Upper lobe of left lung (tissue), 6 donors: Measurements from ENCODE around the gene FCAMR. TPM values are rescaled to one million over a fixed set of nuclear protein-coding genes. Genes with fewer than 3 reads are reported as not detected.

Source experiments
- ATAC-seq, 2 donors: fragments of 200-7000 bp; cut with Tn5 transposase; one replicate each; pipeline ENCODE4 v1.9.1; 2022; ENCODE audit warnings: mild to moderate bottlenecking in 2 of 2, moderate library complexity in 2 of 2; ENCODE audit not compliant: low FRiP score in 2 of 2
- DNase-seq, 2 donors: peaks; one replicate each; pipeline ENCODE4 v3.0.0-alpha.2; 2019 to 2020
- H3K27ac ChIP-seq, 4 donors: fragments of 200-600 bp; sonication (generic); one replicate each; pipeline ENCODE4 v1.5.1; 2016 to 2019
- H3K27me3 ChIP-seq, 4 donors: fragments of 200-600 bp; sonication (generic); one replicate each; pipeline ENCODE4 v1.5.1; 2017 to 2019
- H3K36me3 ChIP-seq, 4 donors: fragments of 200-600 bp; sonication (generic); one replicate each; pipeline ENCODE4 v1.5.1; 2016 to 2019
- H3K4me1 ChIP-seq, 4 donors: fragments of 200-600 bp; sonication (generic); one replicate each; pipeline ENCODE4 v1.5.1; 2018 to 2019
- H3K4me3 ChIP-seq, 4 donors: fragments of 200-600 bp; sonication (generic); one replicate each; pipeline ENCODE4 v1.5.1; 2017 to 2019; ENCODE audit warnings: mild to moderate bottlenecking in 2 of 4, moderate library complexity in 1 of 4
- H3K9me3 ChIP-seq, 4 donors: fragments of 200-600 bp; sonication (generic); one replicate each; pipeline ENCODE4 v1.5.1; 2018 to 2019
- CTCF ChIP-seq, 6 experiments: fragments of 450-650 bp in 4 of 6; fragments of 200-600 bp in 2 of 6; sonication (generic) in 2 of 6; IDR thresholded peaks; one replicate each; pipeline ENCODE4 v1.5.1; 2016 to 2019; ENCODE audit warnings: antibody characterized with exemption in 6 of 6
- EP300 ChIP-seq, 4 donors: sonication (generic); formaldehyde crosslinking; IDR thresholded peaks; one replicate each; pipeline ENCODE4 v1.5.1; 2017; ENCODE audit warnings: antibody characterized with exemption in 4 of 4, control low read depth in 2 of 4
- POLR2A ChIP-seq, 4 donors: fragments of 450-650 bp; IDR thresholded peaks; one replicate each; pipeline ENCODE4 v1.5.1; 2016 to 2017; ENCODE audit warnings: antibody characterized with exemption in 4 of 4, mild to moderate bottlenecking in 2 of 4
- POLR2AphosphoS5 ChIP-seq, 2 donors: sonication (generic); formaldehyde crosslinking; IDR thresholded peaks; one replicate each; pipeline ENCODE4 v1.5.1; 2017; ENCODE audit warnings: antibody characterized with exemption in 2 of 2
- WGBS, 2 donors: methylation state at CpG; one replicate each; pipeline ENCODE4 v1.1.5; 2017 to 2018; 5-methylcytosine and 5-hydroxymethylcytosine counted together
- total RNA-seq, 6 donors: library from RNA; depleted of rRNA in 4 of 6; stranded (reverse); fragments of >200 nt in 4 of 6; gene quantifications; one replicate each; pipeline versions ENCODE4 v1.1.0 to v1.2.1, GENCODE V29; 2016 to 2021
- donor health status: DM: no; HTN: no; CAD: no; lungs with moderate emphysema.
- donor health status: DM: no; HTN: yes; CAD: no; lungs with severe emphysema.

The FCAMR gene
- total RNA-seq, 6 donors from 2014 or later = 7.3 TPM; not detected in 5

DNA sequence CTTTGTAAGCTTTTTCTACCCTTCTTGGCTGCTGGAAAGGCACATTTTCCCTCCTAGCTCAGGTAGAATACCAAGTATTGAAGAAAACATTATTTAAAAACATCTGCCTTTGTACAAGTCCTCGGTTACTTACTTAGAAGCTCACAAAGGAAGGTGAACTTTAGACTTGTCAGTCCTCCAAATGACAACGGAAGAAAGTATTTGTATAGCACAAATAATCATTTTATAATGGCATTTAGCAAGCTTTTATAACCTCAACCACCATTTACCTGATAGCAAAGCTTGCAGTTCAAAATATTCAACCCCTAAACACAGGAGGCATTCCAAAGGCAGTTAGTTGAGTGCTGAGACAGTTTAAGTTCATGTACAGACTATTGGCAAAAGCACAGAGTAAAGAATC, 2.5 kb upstream of the FCAMR start:
- Histone ChIP-seq H3K36me3 (no peaks in the 10 kb centered on the region), H3K4me1 (peaks cover 0 to 9% (median 5%) of the 10 kb centered on the region in 4 donors), H3K9me3 (no peaks in the 10 kb centered on the region), H3K27me3 (no peaks in the 10 kb centered on the region), H3K4me3 (no peak overlapping the region), H3K27ac (no peak overlapping the region)
- TF ChIP-seq POLR2AphosphoS5 (IDR thresholded peaks at IDR 0.05) (no peak), EP300 (IDR thresholded peaks at IDR 0.05) (no peak), POLR2A (IDR thresholded peaks at IDR 0.05) (no peak), CTCF (IDR thresholded peaks at IDR 0.05) (no peak)
- DNase-seq (no peak), ATAC-seq (no peak)
- WGBS, 2 donors = 60 to 68% methylated on average over 2 of the region's 2 CpGs

DNA sequence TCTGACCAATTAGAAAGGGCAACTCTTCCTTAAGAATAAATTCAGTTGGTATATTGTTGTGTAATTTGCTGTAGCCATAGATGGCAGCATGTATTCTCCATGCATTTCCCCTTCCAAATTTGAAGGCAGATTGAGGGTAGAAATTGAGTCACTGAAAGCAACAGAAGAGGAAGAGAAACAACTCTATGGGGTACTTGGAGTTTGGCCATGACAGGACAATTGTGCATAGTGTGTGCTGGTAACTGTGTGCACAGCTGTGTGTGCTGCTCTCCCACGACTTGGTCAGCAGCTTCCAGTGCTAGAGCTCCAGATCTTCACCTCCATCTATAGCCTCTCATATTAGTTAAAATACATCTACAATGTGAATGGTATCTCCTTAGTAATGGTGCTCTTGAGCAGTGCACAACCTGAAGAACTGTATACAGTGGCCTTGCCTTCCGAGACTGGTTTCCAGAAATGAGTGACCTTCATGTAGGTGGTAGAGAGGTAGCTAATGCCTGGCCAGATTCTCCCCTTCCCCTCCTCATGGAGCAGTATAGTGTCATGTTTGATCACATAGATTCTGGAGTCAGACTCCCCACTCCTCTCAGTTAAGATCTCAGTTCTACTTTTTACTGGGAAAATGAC, 882 bp upstream of the FCAMR start:
- H3K27me3 ChIP-seq = no peaks in the 10 kb centered on the region
- 75 to 81% methylated on average over 2 of the region's 2 CpGs for WGBS, 2 donors
- TF ChIP-seq POLR2AphosphoS5 (IDR thresholded peaks at IDR 0.05) = no peak
- TF ChIP-seq EP300 (IDR thresholded peaks at IDR 0.05) = no peak
- TF ChIP-seq POLR2A (IDR thresholded peaks at IDR 0.05) = no peak
- TF ChIP-seq CTCF (IDR thresholded peaks at IDR 0.05) = no peak
- ATAC-seq = peak in 1 of 2 donors; percentile 29
- H3K9me3 ChIP-seq = no peaks in the 10 kb centered on the region
- H3K27ac ChIP-seq = no peak overlapping the region
- no peak overlapping the region for H3K4me3 ChIP-seq
- H3K4me1 ChIP-seq = peaks cover 8 to 16% (median 13%) of the 10 kb centered on the region in 4 donors
- H3K36me3 ChIP-seq = no peaks in the 10 kb centered on the region
- DNase-seq = no peak

DNA sequence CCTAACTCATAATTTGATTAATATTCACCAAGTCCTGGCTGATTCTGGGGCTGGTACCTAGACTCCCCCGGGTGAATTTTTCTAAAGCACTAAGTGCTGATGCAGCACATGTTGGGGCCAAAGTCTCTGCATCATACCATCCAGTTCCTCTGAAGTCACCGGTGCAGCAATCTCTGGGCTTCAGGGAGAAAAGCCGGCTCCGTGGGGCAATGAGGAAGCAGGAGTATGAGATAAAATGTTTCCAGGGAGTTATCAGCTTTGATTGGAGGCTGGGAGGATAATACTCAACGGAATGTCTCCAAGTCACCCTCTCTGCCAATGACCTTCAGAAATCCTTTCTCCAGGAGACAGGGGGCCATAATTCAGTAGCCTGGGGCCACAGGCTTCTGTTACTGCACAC, 1.2 kb downstream of the FCAMR start:
- Histone ChIP-seq H3K9me3 (no peaks in the 10 kb centered on the region), H3K4me3 (no peak overlapping the region), H3K27ac (no peak overlapping the region), H3K4me1 (peaks cover 8 to 16% (median 13%) of the 10 kb centered on the region in 4 donors), H3K27me3 (no peaks in the 10 kb centered on the region), H3K36me3 (no peaks in the 10 kb centered on the region)
- no peak for DNase-seq
- no peak for ATAC-seq
- WGBS, 2 donors = 55 to 58% methylated on average over 5 of the region's 5 CpGs
- TF ChIP-seq EP300 (IDR thresholded peaks at IDR 0.05) (no peak), CTCF (IDR thresholded peaks at IDR 0.05) (no peak), POLR2AphosphoS5 (IDR thresholded peaks at IDR 0.05) (no peak), POLR2A (IDR thresholded peaks at IDR 0.05) (no peak)

DNA sequence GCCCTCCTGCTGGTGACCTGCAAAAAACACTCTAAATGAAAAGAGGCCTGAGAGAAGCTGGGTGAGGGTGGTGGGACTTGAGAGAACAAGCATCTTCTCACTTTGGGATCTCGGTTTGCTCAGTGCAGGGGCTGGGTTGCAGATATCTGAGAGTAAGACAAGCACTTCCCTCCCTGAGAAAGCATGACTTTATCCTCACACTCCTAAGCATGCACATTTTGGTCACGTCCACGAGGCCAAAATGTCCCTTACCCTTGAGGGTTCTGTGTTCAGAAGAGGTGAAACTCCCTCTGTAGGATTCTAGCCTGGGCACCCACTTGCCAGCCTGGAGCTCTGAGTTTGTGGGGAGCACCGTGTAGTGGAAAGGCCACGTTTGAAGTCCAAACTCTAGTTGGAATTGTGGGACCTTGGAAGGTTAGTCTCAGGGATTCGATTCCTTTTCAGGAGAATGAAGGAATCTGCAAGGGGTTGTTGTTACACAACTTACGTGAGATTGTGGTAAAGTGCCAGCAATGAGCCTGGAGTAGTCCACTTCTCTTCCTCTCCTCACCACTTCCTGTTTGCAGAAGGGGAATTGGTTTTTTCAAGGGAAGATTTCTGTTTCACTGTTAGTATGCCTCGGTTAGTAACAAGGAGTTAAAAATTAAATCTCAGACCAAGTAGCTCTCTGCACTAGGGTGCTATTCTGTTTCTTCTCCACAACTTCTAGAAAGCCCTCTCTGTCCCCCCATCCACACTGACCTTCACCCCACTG, 3.0 kb downstream of the FCAMR start:
- peak overlapping the region in 2 of 4 donors; percentile 40 to 45 for H3K27ac ChIP-seq
- H3K36me3 ChIP-seq = no peaks in the 10 kb centered on the region
- TF ChIP-seq POLR2A (IDR thresholded peaks at IDR 0.05) = no peak
- no peak for TF ChIP-seq EP300 (IDR thresholded peaks at IDR 0.05)
- no peak for TF ChIP-seq POLR2AphosphoS5 (IDR thresholded peaks at IDR 0.05)
- no peak for TF ChIP-seq CTCF (IDR thresholded peaks at IDR 0.05)
- peak in 1 of 2 donors; percentile 61 for DNase-seq
- peaks cover 8 to 16% (median 13%) of the 10 kb centered on the region in 4 donors for H3K4me1 ChIP-seq
- no peaks in the 10 kb centered on the region for H3K9me3 ChIP-seq
- ATAC-seq = peak in 1 of 2 donors; percentile 70
- WGBS, 2 donors = 37 to 44% methylated on average over 7 to 8 of the region's 8 CpGs
- H3K27me3 ChIP-seq = no peaks in the 10 kb centered on the region
- no peak overlapping the region for H3K4me3 ChIP-seq
